K562 (cell line): ENCODE data around the gene ATP6V0D1. TPM values are rescaled to one million over a fixed set of nuclear protein-coding genes. Genes with fewer than 3 reads are reported as not detected.
A peak's percentile ranks its signal among the peaks of the same experiment; 100 is the strongest.

Source experiments
- ATF6 ChIP-seq: sonication (generic); formaldehyde crosslinking; IDR thresholded peaks from 2 replicates; pipeline ENCODE4 v1.4.0; 2020; ENCODE audit warnings: mild to moderate bottlenecking, missing genetic modification reagents
- CREB1 ChIP-seq, 2 experiments: sonication (generic) in 1 of 2; formaldehyde crosslinking in 1 of 2; IDR thresholded peaks; 2 replicates each; pipeline versions ENCODE4 v1.6.1 to v1.8.0; 2012 to 2022; ENCODE audit warnings: inconsistent platforms in 1 of 2, mild to moderate bottlenecking in 1 of 2, missing genetic modification reagents in 1 of 2, moderate library complexity in 1 of 2
- CSDE1 ChIP-seq, 2 experiments: fragments of 450-650 bp; IDR thresholded peaks; 2 replicates each; pipeline ENCODE4 v1.6.1; 2016; ENCODE audit warnings: mild to moderate bottlenecking in 1 of 2
- GABPB2 ChIP-seq: fragments of 250-450 bp; sonication (Bioruptor Pico); conservative IDR thresholded peaks from 2 replicates; pipeline ENCODE4 v1.5.1; 2021; ENCODE audit warnings: mild to moderate bottlenecking
- KLF1 ChIP-seq: fragments of 450-650 bp; IDR thresholded peaks from 2 replicates; pipeline ENCODE4 v1.6.1; 2016; ENCODE audit warnings: missing genetic modification characterization, missing compliant biosample characterization
- LCOR ChIP-seq: sonication (generic); formaldehyde crosslinking; IDR thresholded peaks from 2 replicates; pipeline ENCODE4 v1.8.0; 2022; ENCODE audit warnings: mild to moderate bottlenecking, missing genetic modification reagents
- MCM3 ChIP-seq: fragments of 450-650 bp; IDR thresholded peaks from 2 replicates; pipeline ENCODE4 v1.6.1; 2016
- NFIC ChIP-seq: fragments of 450-650 bp; IDR thresholded peaks from 2 replicates; pipeline ENCODE4 v1.6.1; 2017; ENCODE audit warnings: mild to moderate bottlenecking, inconsistent platforms
- OTX1 ChIP-seq: fragments of 450-650 bp; formaldehyde crosslinking; IDR thresholded peaks from 2 replicates; pipeline ENCODE4 v1.4.0; 2022; ENCODE audit warnings: mild to moderate bottlenecking
- PYGO2 ChIP-seq: fragments of 450-650 bp; IDR thresholded peaks from 2 replicates; pipeline ENCODE4 v1.6.1; 2016; ENCODE audit warnings: mild to moderate bottlenecking, missing genetic modification characterization, moderate library complexity, missing compliant biosample characterization
- TCF3 ChIP-seq: sonication (generic); formaldehyde crosslinking; IDR thresholded peaks from 2 replicates; pipeline ENCODE4 v1.4.0; 2020; ENCODE audit warnings: mild to moderate bottlenecking, missing genetic modification reagents
- ZKSCAN1 ChIP-seq: fragments of 150-350 bp; IDR thresholded peaks from 2 replicates; pipeline ENCODE4 v1.6.1; 2016; ENCODE audit warnings: low read depth, low read length
- ZNF12 ChIP-seq: sonication (generic); formaldehyde crosslinking; IDR thresholded peaks from 2 replicates; pipeline ENCODE4 v1.4.0; 2020; ENCODE audit warnings: mild to moderate bottlenecking, missing genetic modification reagents
- ZNF354B ChIP-seq: fragments of 250-450 bp; sonication (Bioruptor Pico); IDR thresholded peaks from 2 replicates; pipeline ENCODE4 v1.4.0; 2020
- ZNF586 ChIP-seq: fragments of 450-650 bp; formaldehyde crosslinking; conservative IDR thresholded peaks from 2 replicates; pipeline ENCODE4 v1.4.0; 2020; ENCODE audit warnings: mild to moderate bottlenecking, moderate library complexity
- polyA plus RNA-seq, 8 experiments: library from polyadenylated mRNA; depleted of rRNA in 4 of 8; stranded (reverse) in 5 of 8; unstranded in 3 of 8; fragments of >200 nt; fragmentation: Nextera tagmentation in 2 of 8; fragmentation: Illumina TruSeq in 1 of 8; extraction: Ambion mirVana in 2 of 8; extraction: Trizol in 1 of 8; gene quantifications; 2 replicates each; pipeline versions ENCODE4 v1.2.1 to v1.2.3, GENCODE V29; 2011 to 2014; ENCODE audit warnings: inconsistent platforms in 1 of 8, missing spikeins in 1 of 8
- total RNA-seq, 7 experiments: library from RNA; depleted of rRNA in 6 of 7; stranded (reverse); fragments of >200 nt in 6 of 7; fragmentation: Illumina TruSeq in 2 of 7; extraction: Trizol in 2 of 7; gene quantifications; 2 replicates each; pipeline versions ENCODE4 v1.2.1 to v1.2.3, GENCODE V29; 2011 to 2021; ENCODE audit warnings: low replicate concordance in 1 of 7
- TF ChIP-seq, protein P1 (sequence below): fragments of 150-350 bp; conservative IDR thresholded peaks from 2 replicates; pipeline ENCODE4 v1.6.1; 2014; ENCODE audit warnings: low read length
- TF ChIP-seq, protein P2 (sequence below): fragments of 450-650 bp; IDR thresholded peaks from 2 replicates; pipeline ENCODE4 v1.6.1; 2017; ENCODE audit warnings: antibody characterized with exemption, mild to moderate bottlenecking
- TF ChIP-seq, protein P3 (sequence below): fragments of 250-450 bp; sonication (Bioruptor Pico); IDR thresholded peaks from 2 replicates; pipeline ENCODE4 v1.8.0; 2021; ENCODE audit warnings: mild to moderate bottlenecking, moderate library complexity

ATP6V0D1 gene
- total and polyA plus RNA-seq, 9 of the 15 experiments (the other 6 are each of a cell fraction or from before 2014, with no cell fraction given): 23.2 to 69.7 (median 45.6) TPM

DNA sequence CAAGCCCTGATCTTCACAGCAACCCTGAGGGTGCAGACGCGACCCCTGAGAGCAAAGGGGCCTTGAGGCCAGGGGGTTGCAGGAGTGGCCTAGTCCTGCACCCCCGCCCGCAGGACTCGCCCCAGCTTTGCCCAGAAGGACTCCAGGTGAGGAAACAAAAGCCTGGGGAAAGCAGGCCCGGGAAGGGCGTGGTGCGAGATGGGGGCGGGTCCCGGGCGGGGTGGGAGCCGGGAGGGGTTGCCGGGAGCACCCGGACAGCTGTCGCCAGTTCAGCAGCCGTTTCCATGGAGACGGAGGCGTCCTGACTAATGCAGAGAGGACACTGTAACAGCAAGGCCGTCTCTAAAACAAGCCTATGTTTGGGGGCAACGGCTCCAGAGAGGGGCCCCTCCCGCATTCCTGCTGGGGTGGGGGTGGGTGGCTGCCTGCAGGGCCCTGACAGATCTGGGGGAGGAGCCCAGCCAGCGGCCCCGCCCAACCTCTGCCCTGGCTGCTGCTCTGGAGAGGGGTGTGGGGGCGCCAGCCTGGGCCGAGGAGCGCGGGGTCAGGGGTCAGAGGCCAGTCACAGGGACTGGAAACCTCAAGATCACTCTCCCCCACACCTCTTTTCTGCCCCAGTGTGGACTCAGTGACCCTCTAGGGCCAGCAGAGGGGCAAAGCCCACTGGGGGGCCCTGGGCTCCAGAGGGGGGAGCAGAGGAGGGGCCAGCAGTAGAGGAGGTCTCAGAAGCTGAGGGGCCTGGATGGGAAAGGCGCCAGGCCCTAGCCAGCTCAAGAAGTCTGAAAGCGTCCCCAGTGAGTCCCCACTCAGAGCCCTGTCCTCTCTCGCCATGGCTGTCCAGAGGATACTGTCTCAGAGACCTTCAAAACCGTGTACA lies 84.6 kb downstream of the ATP6V0D1 start (continued):
- TF ChIP-seq, protein P1, sequence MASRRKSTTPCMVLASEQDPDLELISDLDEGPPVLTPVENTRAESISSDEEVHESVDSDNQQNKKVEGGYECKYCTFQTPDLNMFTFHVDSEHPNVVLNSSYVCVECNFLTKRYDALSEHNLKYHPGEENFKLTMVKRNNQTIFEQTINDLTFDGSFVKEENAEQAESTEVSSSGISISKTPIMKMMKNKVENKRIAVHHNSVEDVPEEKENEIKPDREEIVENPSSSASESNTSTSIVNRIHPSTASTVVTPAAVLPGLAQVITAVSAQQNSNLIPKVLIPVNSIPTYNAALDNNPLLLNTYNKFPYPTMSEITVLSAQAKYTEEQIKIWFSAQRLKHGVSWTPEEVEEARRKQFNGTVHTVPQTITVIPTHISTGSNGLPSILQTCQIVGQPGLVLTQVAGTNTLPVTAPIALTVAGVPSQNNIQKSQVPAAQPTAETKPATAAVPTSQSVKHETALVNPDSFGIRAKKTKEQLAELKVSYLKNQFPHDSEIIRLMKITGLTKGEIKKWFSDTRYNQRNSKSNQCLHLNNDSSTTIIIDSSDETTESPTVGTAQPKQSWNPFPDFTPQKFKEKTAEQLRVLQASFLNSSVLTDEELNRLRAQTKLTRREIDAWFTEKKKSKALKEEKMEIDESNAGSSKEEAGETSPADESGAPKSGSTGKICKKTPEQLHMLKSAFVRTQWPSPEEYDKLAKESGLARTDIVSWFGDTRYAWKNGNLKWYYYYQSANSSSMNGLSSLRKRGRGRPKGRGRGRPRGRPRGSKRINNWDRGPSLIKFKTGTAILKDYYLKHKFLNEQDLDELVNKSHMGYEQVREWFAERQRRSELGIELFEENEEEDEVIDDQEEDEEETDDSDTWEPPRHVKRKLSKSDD: no peak
- no peak for TF ChIP-seq CSDE1 (IDR thresholded peaks at IDR 0.05)
- no peak for TF ChIP-seq PYGO2
- no peak for TF ChIP-seq MCM3
- TF ChIP-seq GABPB2 (CRISPR knock-in tag): no peak
- TF ChIP-seq ZNF12 (CRISPR knock-in tag): no peak
- TF ChIP-seq, protein P2, sequence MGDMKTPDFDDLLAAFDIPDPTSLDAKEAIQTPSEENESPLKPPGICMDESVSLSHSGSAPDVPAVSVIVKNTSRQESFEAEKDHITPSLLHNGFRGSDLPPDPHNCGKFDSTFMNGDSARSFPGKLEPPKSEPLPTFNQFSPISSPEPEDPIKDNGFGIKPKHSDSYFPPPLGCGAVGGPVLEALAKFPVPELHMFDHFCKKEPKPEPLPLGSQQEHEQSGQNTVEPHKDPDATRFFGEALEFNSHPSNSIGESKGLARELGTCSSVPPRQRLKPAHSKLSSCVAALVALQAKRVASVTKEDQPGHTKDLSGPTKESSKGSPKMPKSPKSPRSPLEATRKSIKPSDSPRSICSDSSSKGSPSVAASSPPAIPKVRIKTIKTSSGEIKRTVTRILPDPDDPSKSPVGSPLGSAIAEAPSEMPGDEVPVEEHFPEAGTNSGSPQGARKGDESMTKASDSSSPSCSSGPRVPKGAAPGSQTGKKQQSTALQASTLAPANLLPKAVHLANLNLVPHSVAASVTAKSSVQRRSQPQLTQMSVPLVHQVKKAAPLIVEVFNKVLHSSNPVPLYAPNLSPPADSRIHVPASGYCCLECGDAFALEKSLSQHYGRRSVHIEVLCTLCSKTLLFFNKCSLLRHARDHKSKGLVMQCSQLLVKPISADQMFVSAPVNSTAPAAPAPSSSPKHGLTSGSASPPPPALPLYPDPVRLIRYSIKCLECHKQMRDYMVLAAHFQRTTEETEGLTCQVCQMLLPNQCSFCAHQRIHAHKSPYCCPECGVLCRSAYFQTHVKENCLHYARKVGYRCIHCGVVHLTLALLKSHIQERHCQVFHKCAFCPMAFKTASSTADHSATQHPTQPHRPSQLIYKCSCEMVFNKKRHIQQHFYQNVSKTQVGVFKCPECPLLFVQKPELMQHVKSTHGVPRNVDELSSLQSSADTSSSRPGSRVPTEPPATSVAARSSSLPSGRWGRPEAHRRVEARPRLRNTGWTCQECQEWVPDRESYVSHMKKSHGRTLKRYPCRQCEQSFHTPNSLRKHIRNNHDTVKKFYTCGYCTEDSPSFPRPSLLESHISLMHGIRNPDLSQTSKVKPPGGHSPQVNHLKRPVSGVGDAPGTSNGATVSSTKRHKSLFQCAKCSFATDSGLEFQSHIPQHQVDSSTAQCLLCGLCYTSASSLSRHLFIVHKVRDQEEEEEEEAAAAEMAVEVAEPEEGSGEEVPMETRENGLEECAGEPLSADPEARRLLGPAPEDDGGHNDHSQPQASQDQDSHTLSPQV: no peak
- no peak for TF ChIP-seq NFIC
- TF ChIP-seq LCOR: no peak
- no peak for TF ChIP-seq ATF6 (CRISPR knock-in tag)
- no peak for TF ChIP-seq ZNF354B (CRISPR knock-in tag)
- TF ChIP-seq TCF3 (CRISPR knock-in tag): no peak
- TF ChIP-seq KLF1 (tag): no peak
- no peak for TF ChIP-seq ZKSCAN1
- TF ChIP-seq CREB1 (IDR thresholded peaks at IDR 0.05): 0 out of 2 replicates have a peak, but pooled peaks have one; percentile 13
- no peak for TF ChIP-seq CREB1 (CRISPR knock-in tag; IDR thresholded peaks at IDR 0.05)
- TF ChIP-seq ZNF586 (CRISPR knock-in tag): no peak
- no peak for TF ChIP-seq OTX1
- TF ChIP-seq, protein P3, sequence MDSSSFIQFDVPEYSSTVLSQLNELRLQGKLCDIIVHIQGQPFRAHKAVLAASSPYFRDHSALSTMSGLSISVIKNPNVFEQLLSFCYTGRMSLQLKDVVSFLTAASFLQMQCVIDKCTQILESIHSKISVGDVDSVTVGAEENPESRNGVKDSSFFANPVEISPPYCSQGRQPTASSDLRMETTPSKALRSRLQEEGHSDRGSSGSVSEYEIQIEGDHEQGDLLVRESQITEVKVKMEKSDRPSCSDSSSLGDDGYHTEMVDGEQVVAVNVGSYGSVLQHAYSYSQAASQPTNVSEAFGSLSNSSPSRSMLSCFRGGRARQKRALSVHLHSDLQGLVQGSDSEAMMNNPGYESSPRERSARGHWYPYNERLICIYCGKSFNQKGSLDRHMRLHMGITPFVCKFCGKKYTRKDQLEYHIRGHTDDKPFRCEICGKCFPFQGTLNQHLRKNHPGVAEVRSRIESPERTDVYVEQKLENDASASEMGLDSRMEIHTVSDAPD (CRISPR knock-in tag): no peak
